Loucy (cell line): Measurements from ENCODE around the gene GOLIM4.

ENCODE experiments used
- EZH2phosphoT487 ChIP-seq: fragments of 200-600 bp; IDR thresholded peaks from 2 replicates; pipeline ENCODE4 v1.6.1; 2018; ENCODE audit warnings: antibody characterized with exemption, mild to moderate bottlenecking, moderate library complexity, borderline replicate concordance
- TF ChIP-seq, protein P1 (sequence below): fragments of 200-600 bp; sonication (generic); conservative IDR thresholded peaks from 2 replicates; pipeline ENCODE4 v1.5.1; 2014; ENCODE audit warnings: mild to moderate bottlenecking, antibody characterized with exemption, low read length

DNA sequence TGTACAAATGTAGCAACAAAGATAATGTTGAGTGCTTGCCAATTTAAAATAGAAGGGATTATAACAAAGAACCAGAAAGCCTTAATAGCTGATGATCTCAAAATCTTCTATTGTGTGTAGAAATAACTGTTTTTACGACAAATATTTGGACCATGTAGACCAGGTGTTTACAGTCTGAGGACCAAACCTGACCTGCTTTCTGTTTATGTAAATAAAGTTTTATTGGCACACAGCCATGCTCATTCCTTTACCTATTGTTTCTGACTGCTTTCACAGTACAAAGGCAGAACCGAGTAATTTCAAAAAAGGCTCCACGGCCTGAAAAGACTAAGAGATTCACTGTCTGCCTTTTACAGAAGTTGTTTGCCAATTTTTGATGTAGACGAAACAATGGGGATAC, 91.8 kb downstream of the GOLIM4 start:
- TF ChIP-seq, protein P1, sequence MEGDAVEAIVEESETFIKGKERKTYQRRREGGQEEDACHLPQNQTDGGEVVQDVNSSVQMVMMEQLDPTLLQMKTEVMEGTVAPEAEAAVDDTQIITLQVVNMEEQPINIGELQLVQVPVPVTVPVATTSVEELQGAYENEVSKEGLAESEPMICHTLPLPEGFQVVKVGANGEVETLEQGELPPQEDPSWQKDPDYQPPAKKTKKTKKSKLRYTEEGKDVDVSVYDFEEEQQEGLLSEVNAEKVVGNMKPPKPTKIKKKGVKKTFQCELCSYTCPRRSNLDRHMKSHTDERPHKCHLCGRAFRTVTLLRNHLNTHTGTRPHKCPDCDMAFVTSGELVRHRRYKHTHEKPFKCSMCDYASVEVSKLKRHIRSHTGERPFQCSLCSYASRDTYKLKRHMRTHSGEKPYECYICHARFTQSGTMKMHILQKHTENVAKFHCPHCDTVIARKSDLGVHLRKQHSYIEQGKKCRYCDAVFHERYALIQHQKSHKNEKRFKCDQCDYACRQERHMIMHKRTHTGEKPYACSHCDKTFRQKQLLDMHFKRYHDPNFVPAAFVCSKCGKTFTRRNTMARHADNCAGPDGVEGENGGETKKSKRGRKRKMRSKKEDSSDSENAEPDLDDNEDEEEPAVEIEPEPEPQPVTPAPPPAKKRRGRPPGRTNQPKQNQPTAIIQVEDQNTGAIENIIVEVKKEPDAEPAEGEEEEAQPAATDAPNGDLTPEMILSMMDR, result no peak
- no peak for TF ChIP-seq EZH2phosphoT487
